Measurements from ENCODE around the gene BSN. TPM values are rescaled to one million over a fixed set of nuclear protein-coding genes. Genes with fewer than 3 reads are reported as not detected.
A peak's percentile ranks its signal among the peaks of the same experiment; 100 is the strongest.

Gene BSN
- total RNA-seq, 1 experiment from 2014 or later = 0.92 TPM

- H3K4me3 Mint-ChIP-seq (ENCODE audit: low read depth, unreplicated experiment) = no peak overlapping the region
- CTCF ChIA-PET = no interaction called here
- H3K4me1 Mint-ChIP-seq (ENCODE audit: low read depth, unreplicated experiment) = peaks cover 20% of the 10 kb centered on the region
- no peak overlapping the region for H3K27ac Mint-ChIP-seq (ENCODE audit: unreplicated experiment)
- peaks cover 34% of the 10 kb centered on the region for H3K36me3 Mint-ChIP-seq (ENCODE audit: insufficient read depth, unreplicated experiment)
- no peak for DNase-seq
- no peaks in the 10 kb centered on the region for H3K9me3 Mint-ChIP-seq (ENCODE audit: low read depth, unreplicated experiment)
- intact Hi-C loops (cut with micrococcal nuclease; ENCODE audit: unreplicated experiment) = loop anchor here (5.0 kb wide), 1 partner anchor 39 kb away; the partner anchor contains the start of gene DAG1
- BruUV-seq (replicated peaks) = no TSS peak
- TF ChIP-seq CTCF (IDR thresholded peaks at IDR 0.05; ENCODE audit: unreplicated experiment) = no peak
- no peaks in the 10 kb centered on the region for H3K27me3 Mint-ChIP-seq (ENCODE audit: unreplicated experiment)
Measured at GRCh38 chr3:49511639-49512038, 42.6 kb upstream of the BSN start.

- H3K27me3 Mint-ChIP-seq (ENCODE audit: unreplicated experiment) = no peaks in the 10 kb centered on the region
- H3K27ac Mint-ChIP-seq (ENCODE audit: unreplicated experiment) = peak overlapping the region; percentile 33
- CTCF ChIA-PET = interaction anchor here (0.9 kb wide), 1 partner anchor 19 kb away, joined by 4 read pairs; no protein-coding TSS in a partner anchor
- H3K9me3 Mint-ChIP-seq (ENCODE audit: low read depth, unreplicated experiment) = no peaks in the 10 kb centered on the region
- intact Hi-C loops (cut with micrococcal nuclease; ENCODE audit: unreplicated experiment) = loop anchor here (5.0 kb wide), 1 partner anchor 41 kb away; the partner anchor contains the start of gene DAG1
- no peak for TF ChIP-seq CTCF (IDR thresholded peaks at IDR 0.05; ENCODE audit: unreplicated experiment)
- peaks cover 28% of the 10 kb centered on the region for H3K4me1 Mint-ChIP-seq (ENCODE audit: low read depth, unreplicated experiment)
- BruUV-seq (replicated peaks) = no TSS peak
- peaks cover 43% of the 10 kb centered on the region for H3K36me3 Mint-ChIP-seq (ENCODE audit: insufficient read depth, unreplicated experiment)
- no peak for DNase-seq
- H3K4me3 Mint-ChIP-seq (ENCODE audit: low read depth, unreplicated experiment) = no peak overlapping the region
Measured at GRCh38 chr3:49512781-49513355, 41.4 kb upstream of the BSN start.

- Mint-ChIP-seq H3K27ac (ENCODE audit: unreplicated experiment) (peak overlapping the region; percentile 39), H3K9me3 (ENCODE audit: low read depth, unreplicated experiment) (no peaks in the 10 kb centered on the region), H3K4me1 (ENCODE audit: low read depth, unreplicated experiment) (peaks cover 36% of the 10 kb centered on the region), H3K27me3 (ENCODE audit: unreplicated experiment) (no peaks in the 10 kb centered on the region), H3K4me3 (ENCODE audit: low read depth, unreplicated experiment) (no peak overlapping the region), H3K36me3 (ENCODE audit: insufficient read depth, unreplicated experiment) (peaks cover 50% of the 10 kb centered on the region)
- CTCF ChIA-PET = interaction anchor here (0.9 to 1.1 kb wide), 2 partner anchors 10 to 20 kb away, joined by 4 read pairs; no protein-coding TSS in a partner anchor
- TF ChIP-seq CTCF (IDR thresholded peaks at IDR 0.05; ENCODE audit: unreplicated experiment) = no peak
- BruUV-seq (replicated peaks) = no TSS peak
- intact Hi-C loops (cut with micrococcal nuclease; ENCODE audit: unreplicated experiment) = loop anchor here (5.0 kb wide), 1 partner anchor 41 kb away; the partner anchor contains the start of gene DAG1
- DNase-seq = no peak
Measured at GRCh38 chr3:49513494-49514124, 40.7 kb upstream of the BSN start.

GRCh38 chr3:49518016-49518415, 36.3 kb upstream of the BSN start:
- no TSS peak for BruUV-seq (replicated peaks)
- intact Hi-C loops (cut with micrococcal nuclease; ENCODE audit: unreplicated experiment) = no loop called here
- Mint-ChIP-seq H3K27me3 (ENCODE audit: unreplicated experiment) (no peaks in the 10 kb centered on the region), H3K27ac (ENCODE audit: unreplicated experiment) (no peak overlapping the region), H3K9me3 (ENCODE audit: low read depth, unreplicated experiment) (no peaks in the 10 kb centered on the region), H3K4me1 (ENCODE audit: low read depth, unreplicated experiment) (peaks cover 53% of the 10 kb centered on the region), H3K36me3 (ENCODE audit: insufficient read depth, unreplicated experiment) (peaks cover 69% of the 10 kb centered on the region), H3K4me3 (ENCODE audit: low read depth, unreplicated experiment) (no peak overlapping the region)
- CTCF ChIA-PET = interaction anchor here (0.6 kb wide), 2 partner anchors 64 to 523 kb away, joined by 3 to 4 read pairs; no protein-coding TSS in a partner anchor
- no peak for DNase-seq
- TF ChIP-seq CTCF (IDR thresholded peaks at IDR 0.05; ENCODE audit: unreplicated experiment) = no peak
